ENCODE results near the gene MED9. TPM values are rescaled to one million over a fixed set of nuclear protein-coding genes. Genes with fewer than 3 reads are reported as not detected.
A peak's percentile ranks its signal among the peaks of the same experiment; 100 is the strongest.
"Not testable (repeated sequence)": the region's sequence is repeated elsewhere in the genome, so short reads cannot be mapped to it uniquely, and the experiment has no call there.

MED9 gene
- total RNA-seq, 1 experiment from 2014 or later = 6.4 TPM

DNA sequence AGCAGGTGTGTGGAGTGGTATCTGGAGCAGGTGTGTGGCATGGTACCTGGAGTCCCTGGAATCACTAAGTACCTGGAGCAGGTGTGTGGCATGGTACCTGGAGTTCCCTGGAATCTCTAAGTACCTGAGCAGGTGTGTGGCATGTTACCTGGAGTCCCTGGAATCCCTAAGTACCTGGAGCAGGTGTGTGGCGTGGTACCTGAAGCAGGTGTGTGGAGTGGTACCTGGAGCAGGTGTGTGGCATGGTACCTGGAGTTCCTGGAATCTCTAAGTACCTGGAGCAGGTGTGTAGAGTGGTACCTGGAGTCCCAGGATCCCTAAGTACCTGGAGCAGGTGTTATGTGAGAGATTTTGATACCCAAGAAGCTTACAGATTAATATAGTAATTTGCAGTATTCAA is 22.1 kb upstream of the MED9 start:
- DNase-seq (ENCODE audit: low spot score) = not testable (repeated sequence)

DNA sequence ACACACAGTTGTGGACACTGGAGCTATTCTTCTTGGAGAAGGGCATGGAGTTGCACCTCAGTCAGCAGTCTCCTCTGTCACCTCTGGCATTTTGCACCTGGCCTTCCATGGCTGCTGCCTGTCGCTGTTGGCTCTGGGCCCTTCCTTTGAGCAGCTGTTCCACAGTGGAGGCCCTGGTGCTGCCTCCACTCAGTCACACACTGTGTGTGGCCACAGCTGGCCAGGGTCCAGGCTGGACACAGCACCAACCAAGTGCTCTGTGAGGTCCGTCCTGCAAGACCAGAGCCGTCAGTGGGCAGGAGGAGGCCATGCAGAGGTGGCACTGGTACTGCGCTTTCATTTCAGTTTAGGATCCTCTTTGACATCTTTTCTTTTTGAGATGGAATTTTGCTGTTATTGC is 21.6 kb upstream of the MED9 start:
- no peak for DNase-seq (ENCODE audit: low spot score)

- no peak for DNase-seq (ENCODE audit: low spot score)
Measured at GRCh38 chr17:17456251-17456650, 20.5 kb upstream of the MED9 start.

DNA sequence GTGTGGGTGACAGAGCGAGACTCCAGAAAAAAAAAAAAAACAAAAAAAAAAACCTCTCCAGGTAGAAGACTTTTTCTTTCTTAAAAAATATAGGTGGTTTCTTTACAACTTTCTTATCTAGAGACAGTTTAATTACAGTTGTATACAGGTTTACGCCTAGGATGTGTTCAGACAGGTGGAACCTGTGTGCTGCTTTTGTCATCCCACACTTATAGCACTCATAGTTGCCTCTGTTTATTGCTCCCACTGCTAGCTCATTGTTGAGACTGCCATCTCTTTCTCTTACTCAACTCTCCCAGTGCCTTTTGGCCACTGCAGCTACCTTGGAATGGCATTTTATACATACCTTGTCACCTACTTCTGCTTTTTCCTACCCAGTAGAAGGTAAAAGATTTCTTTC is 19.1 kb upstream of the MED9 start:
- no peak for DNase-seq (ENCODE audit: low spot score)

- no peak for DNase-seq (ENCODE audit: low spot score)
Measured at GRCh38 chr17:17460038-17460437, 16.8 kb upstream of the MED9 start.

DNA sequence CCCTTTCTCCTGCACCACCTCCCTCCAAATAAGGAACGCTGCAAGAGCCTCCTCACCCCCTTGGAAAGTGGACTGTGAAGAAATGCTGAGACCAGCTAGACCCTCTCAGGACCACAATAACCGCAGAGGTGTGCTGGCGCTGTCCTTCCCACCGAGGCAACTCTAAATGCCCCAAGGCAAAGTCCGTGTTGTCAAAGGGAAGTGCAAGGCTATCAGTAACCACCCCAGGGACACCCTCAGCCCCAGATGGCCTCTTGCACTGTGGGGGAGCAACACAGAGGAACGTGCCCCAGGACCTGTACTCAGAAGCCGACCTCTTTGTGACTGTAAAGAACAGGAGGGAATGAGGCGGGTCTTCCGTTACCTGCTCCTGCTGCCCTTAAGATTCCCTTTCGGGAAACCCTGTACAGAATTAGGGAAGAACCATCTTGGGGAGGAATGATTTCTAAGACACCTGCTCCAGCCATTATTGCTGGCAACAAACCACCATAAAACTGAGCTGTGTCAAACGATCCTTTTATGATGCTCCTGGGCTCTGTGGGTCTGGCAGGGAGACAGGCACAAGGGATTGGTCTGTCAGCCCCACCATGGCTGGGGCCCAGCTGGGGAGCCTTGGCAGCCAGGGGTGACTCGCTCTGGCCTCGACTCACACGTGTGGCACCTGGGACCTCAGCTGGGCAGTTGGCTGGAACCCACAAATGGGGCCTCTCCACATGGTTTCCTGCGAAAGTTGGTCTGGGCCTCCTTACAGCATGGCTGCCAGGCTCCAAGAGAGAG is 14.6 kb upstream of the MED9 start:
- no peak for DNase-seq (ENCODE audit: low spot score)

- no peak for DNase-seq (ENCODE audit: low spot score)
Measured at GRCh38 chr17:17463821-17464220, 13.0 kb upstream of the MED9 start.

- not testable (repeated sequence) for DNase-seq (ENCODE audit: low spot score)
Measured at GRCh38 chr17:17465878-17466277, 10.9 kb upstream of the MED9 start.

- no peak for DNase-seq (ENCODE audit: low spot score)
Measured at GRCh38 chr17:17466511-17466910, 10.3 kb upstream of the MED9 start.

GRCh38 chr17:17467016-17467415 is 9.8 kb upstream of the MED9 start:
- no peak for DNase-seq (ENCODE audit: low spot score)

DNA sequence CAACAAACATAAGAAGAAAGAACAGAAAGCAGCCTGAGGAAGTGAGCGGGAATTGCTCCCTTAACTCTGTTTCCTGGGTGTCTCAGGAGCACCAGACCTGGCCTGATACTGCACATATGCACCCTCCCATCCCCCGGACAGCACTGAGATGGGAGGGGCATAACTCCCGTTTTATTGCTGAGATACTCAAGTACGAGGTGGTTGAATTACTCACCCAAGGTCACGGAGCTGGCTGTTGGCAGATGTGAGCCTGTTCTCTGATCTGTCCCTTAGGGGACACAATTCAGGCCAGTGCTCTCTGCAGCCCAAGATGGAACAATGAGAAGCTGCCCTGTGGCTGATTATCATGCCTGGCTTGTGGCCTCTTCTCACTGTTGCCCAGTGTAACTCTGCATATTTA is 9.1 kb upstream of the MED9 start:
- DNase-seq (ENCODE audit: low spot score) = peak; percentile 28

GRCh38 chr17:17468217-17469010 is 8.4 kb upstream of the MED9 start:
- DNase-seq (ENCODE audit: low spot score) = no peak

GRCh38 chr17:17469358-17469757 is 7.4 kb upstream of the MED9 start:
- DNase-seq (ENCODE audit: low spot score) = no peak

DNA sequence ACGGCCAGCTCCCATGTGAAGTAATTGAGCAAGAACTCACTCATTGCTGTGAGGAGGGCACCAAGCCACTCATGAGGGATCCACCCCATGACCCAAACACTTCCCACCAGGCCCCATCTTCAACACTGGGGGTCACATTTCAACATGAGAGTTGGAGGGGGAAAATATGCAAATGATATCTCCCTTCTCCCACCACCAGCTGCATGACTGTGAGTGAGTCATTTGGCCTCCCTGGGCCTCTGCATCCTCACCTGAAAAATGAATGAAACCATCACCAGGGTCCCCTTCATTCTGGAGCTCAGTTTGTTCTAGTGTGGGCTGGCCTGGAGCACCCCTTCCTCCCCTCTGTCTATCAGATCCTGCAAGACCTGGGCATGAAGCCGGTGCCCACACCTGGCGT is 6.8 kb upstream of the MED9 start:
- no peak for DNase-seq (ENCODE audit: low spot score)

DNA sequence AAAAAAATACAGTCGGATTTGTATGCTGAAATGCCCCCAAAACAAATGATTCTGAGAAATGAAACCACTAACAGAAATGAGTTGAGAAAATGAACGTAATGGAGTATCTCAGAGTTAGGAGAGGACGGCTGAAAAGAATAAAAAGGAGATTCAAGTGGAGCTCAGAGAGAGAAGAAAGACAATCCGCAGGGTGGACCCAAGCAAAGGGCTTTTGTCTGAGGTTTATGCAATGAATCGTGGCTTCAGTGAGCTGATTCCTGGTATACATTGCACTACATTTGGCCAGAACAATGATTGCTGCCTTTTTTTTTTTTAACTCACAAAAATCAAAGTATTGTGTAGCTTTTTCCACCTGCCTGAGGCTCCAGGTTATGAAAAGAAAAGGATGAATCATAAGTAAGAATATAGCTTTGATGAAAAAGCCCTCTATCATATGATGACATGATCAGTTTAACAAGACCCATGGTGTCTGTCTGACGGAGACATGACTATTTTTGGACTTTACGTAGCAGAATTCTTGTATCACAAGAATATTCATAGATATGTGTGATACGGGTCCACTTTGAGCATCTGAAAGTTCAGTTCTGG is 4.4 kb upstream of the MED9 start:
- no peak for DNase-seq (ENCODE audit: low spot score)

DNA sequence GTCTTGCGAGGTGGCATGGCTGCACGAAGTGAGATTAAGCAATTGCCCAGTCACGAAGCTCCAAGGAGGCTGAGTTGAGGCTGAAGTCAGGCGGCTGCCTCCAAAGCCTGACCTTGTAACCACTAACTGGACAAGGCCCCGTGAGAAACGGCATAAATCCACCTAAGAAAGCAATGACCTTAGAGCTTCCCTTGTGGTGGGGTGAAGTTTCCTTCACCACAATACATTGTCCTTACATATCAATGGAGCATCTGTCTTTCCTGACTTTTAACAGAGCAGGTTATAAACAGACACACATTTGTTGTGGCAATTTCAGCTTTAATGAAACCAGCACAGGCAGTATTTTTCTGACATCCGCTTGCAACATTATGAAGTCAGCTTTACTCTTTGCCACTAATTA is 2.5 kb upstream of the MED9 start:
- no peak for DNase-seq (ENCODE audit: low spot score)

DNA sequence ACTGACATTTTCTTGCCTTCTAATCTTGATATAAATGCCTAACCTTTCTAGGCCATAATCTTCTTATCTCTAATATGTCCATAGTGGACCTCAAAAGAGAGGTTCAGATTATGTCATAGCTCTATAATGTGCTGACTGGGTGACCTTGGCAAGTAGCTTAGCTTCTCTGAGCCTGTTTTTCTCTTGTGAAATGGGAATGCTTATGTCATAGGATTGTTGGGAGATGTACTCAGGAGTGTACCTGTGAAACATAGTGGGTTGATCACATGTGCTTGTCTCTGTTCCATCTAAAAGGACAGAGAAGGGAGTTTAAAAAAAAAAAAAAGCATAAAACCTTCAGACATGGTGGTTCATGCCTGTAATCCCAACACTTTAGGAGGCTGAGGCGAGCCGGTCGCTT is 2.4 kb downstream of the MED9 start:
- DNase-seq (ENCODE audit: low spot score) = no peak

DNA sequence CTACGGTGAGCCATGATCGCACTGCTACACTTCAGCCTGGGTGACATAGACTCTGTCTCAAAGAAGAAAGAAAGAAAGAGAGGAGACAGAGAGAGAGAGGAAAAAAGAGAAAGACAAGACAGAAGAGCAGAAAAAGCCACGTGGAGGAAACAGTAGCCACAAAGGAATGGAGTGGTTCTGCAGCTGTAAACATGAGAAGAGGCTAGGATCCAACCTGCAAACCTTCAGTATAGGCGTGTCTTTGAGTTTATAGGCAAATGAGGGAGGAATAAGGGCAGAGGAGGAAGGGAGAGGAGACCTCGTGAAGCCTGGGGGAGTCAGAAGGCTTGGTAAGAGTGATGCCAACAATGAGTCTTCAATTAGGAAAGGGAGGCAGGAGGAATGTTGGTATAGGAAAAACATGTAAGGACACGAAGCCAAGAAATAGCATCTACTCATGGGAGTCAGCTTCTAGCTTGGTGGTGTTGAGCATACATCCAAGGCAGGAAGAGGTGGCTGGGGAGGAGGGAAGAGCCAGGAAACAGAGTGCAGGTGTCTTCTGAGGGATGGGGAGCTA is 3.9 kb downstream of the MED9 start:
- DNase-seq (ENCODE audit: low spot score) = no peak

DNA sequence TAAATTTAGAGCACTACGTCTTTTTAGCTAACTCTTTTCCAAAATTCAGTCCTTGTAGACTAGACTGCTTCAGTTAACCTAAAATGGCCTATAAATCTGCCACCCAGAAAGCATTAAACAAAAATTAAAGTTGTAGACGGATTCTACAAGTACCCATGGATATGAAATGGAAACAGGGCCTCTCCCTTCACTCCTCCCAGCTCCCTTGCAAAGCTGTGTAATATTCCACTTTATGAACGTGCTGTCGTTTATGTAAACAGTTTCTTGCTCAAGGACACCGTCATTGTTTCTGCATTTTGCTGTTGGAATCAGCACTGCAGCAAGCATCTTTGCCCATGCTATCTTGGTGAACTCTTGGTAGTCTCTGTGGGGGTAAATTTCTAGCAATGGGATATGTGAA is 5.1 kb downstream of the MED9 start:
- no peak for DNase-seq (ENCODE audit: low spot score)

- DNase-seq (ENCODE audit: low spot score) = no peak
Measured at GRCh38 chr17:17484451-17484899, 7.7 kb downstream of the MED9 start.

DNA sequence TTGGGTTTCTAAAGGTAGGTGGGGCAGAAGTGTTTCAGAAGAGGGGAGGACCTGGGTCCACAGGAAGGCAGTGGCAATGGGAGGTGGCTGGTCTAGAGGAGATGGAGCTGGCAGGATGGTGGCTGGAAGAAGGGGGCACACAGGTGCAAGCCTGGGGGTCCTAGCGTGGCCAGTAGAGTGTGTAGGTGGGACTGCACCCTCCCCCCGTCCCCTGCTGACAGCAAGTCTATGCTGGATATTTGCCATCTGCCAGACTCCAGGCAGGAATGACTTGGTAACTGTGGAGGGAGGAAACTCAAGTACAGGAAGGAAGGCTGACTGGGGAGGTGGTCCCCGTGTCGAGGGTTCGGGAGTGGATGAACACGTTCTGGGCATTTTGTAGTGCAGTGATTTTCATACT is 8.6 kb downstream of the MED9 start:
- no peak for DNase-seq (ENCODE audit: low spot score)

DNA sequence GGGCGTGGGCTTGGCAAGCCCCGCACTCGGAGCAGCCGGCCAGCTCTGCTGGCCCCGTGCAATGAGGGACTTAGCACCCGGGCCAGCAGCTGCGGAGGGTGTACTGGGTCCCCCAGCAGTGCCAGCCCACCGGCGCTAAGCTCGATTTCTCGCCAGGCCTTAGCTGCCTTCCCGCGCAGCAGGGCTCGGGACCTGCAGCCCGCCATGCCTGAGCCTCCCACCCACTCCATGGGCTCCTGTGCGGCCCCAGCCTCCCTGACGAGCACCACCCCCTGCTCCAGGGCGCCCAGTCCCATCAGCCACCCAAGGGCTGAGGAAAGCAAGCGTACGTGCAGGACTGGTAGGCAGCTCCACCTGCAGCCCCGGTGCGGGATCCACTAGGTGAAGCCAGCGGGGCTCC is 9.6 kb downstream of the MED9 start:
- DNase-seq (ENCODE audit: low spot score) = not testable (repeated sequence)

- no peak for DNase-seq (ENCODE audit: low spot score)
Measured at GRCh38 chr17:17487998-17488397, 11.2 kb downstream of the MED9 start.

All from A172 (cell line).